C4-2B (cell line): Measurements from ENCODE around the gene PCDHGA5.

Experiments used
- ZFX ChIP-seq: fragments of 450-650 bp; IDR thresholded peaks from 2 replicates; pipeline ENCODE4 v1.6.1; 2017
- TF ChIP-seq, protein P1 (sequence below): fragments of 450-650 bp; conservative IDR thresholded peaks from 2 replicates; pipeline ENCODE4 v1.5.1; 2017; ENCODE audit warnings: mild to moderate bottlenecking

DNA sequence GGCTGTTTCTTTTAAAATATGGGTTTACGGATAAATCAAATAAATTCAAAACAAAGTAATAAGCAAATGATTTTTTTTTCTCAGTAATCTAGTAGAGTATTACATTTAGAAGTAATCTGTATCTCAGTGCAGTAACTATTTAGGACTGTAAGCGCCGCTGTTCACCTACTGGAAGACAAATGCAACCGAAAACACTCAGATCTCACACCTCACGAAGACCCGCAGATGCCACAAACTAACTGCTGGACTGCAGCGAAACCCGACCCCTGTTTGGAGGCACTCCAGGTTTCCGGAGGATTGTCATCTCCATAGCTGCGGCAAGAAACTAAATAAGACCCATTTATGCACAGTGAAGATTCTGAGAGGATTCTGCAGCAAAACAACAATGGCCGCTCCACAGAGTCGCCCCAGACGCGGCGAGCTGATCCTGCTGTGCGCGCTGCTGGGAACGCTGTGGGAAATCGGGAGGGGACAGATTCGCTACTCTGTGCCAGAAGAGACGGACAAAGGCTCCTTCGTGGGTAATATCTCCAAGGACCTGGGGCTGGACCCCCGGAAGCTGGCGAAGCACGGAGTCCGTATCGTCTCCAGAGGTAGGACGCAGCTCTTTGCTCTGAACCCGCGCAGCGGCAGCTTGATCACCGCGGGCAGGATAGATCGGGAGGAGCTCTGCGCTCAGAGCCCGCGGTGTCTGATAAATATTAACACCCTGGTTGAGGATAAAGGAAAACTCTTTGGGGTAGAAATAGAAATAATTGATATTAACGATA lies 28.7 kb downstream of the PCDHGA5 start, which contains the start of gene PCDHGA8:
- TF ChIP-seq, protein P1, sequence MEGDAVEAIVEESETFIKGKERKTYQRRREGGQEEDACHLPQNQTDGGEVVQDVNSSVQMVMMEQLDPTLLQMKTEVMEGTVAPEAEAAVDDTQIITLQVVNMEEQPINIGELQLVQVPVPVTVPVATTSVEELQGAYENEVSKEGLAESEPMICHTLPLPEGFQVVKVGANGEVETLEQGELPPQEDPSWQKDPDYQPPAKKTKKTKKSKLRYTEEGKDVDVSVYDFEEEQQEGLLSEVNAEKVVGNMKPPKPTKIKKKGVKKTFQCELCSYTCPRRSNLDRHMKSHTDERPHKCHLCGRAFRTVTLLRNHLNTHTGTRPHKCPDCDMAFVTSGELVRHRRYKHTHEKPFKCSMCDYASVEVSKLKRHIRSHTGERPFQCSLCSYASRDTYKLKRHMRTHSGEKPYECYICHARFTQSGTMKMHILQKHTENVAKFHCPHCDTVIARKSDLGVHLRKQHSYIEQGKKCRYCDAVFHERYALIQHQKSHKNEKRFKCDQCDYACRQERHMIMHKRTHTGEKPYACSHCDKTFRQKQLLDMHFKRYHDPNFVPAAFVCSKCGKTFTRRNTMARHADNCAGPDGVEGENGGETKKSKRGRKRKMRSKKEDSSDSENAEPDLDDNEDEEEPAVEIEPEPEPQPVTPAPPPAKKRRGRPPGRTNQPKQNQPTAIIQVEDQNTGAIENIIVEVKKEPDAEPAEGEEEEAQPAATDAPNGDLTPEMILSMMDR = peak; percentile 88
- no peak for TF ChIP-seq ZFX
